Measurements from ENCODE around the gene LAG3. TPM values are rescaled to one million over a fixed set of nuclear protein-coding genes. Genes with fewer than 3 reads are reported as not detected.

The LAG3 gene
- total and polyA plus RNA-seq, 10 of the 15 experiments (the other 5 are each of a cell fraction or from before 2014, with no cell fraction given), result 0.52 to 4.2 (median 1.0) TPM; not detected in 1

- H4K20me1 ChIP-seq (ENCODE audit: control insufficient read depth, insufficient read depth), result no peaks in the 10 kb centered on the region
- in situ Hi-C loops (cut with MboI) (no loop called here), intact Hi-C loops (cut with micrococcal nuclease; ENCODE audit: unreplicated experiment) (no loop called here)
- no peak overlapping the region for H3K4me2 ChIP-seq (ENCODE audit: control insufficient read depth, insufficient read depth)
- no peak for ATAC-seq
- SMC1A ChIA-PET (ENCODE audit: uncharacterized antibody, unreplicated experiment), result interaction anchor here (1.2 to 1.8 kb wide), 2 partner anchors 16 to 42 kb away, joined by 4 to 5 read pairs; partner anchors contain the start of gene MLF2
- no peaks in the 10 kb centered on the region; a peak in 1 of 4 replicates for H3K27me3 ChIP-seq (replicated peaks in 1 of 2; ENCODE audit: control insufficient read depth in 2 of 2, insufficient read depth in 2 of 2, low read length in 1 of 2)
- DNase-seq (ENCODE audit: low read depth, low spot score), result no peak
- FAIRE-seq, result no peak
- H3K9me3 ChIP-seq (replicated peaks; ENCODE audit: control insufficient read depth, insufficient read depth, low read length), result no peaks in the 10 kb centered on the region
- BruUV-seq (replicated peaks), result no TSS peak
- no peak overlapping the region for H3K27ac ChIP-seq (ENCODE audit: control insufficient read depth, insufficient read depth)
- WGBS (ENCODE audit: insufficient coverage, insufficient replicate concordance, low lambda C conversion rate, missing lambda C conversion rate), result 48% methylated on average over 2 of the region's 2 CpGs
- no peak overlapping the region for H2AFZ ChIP-seq (ENCODE audit: control insufficient read depth, low read depth, low read length)
- POLR2A ChIA-PET, result interaction anchor here (0.6 kb wide), 1 partner anchor 355 kb away, joined by 5 read pairs; no protein-coding TSS in a partner anchor
- H3K4me1 ChIP-seq (ENCODE audit: control insufficient read depth, insufficient read depth, low read length), result peaks cover 15% of the 10 kb centered on the region
- no peak overlapping the region for H3K9ac ChIP-seq (ENCODE audit: control insufficient read depth, insufficient read depth, low read length)
- RAD21 ChIA-PET (ENCODE audit: unreplicated experiment), result no interaction called here
- CTCF ChIA-PET, result interaction anchor here (1.3 kb wide), 1 partner anchor 11 kb away, joined by 6 read pairs; no protein-coding TSS in a partner anchor
- TF ChIP-seq YBX1 (IDR thresholded peaks at IDR 0.05) (no peak), ATF3 (IDR thresholded peaks at IDR 0.05; ENCODE audit: borderline replicate concordance, extremely low read depth, low read depth, low read length) (no peak), MLLT1 (IDR thresholded peaks at IDR 0.05) (no peak), WRNIP1 (IDR thresholded peaks at IDR 0.05; ENCODE audit: borderline replicate concordance, low read depth, low read length) (no peak), E2F8 (IDR thresholded peaks at IDR 0.05; ENCODE audit: low read depth, partially characterized antibody) (no peak), ZNF274 (IDR thresholded peaks at IDR 0.05; ENCODE audit: insufficient read depth, insufficient read length) (no peak), POLR2A (IDR thresholded peaks at IDR 0.05; ENCODE audit: low read depth, low read length) (no peak), SMAD5 (IDR thresholded peaks at IDR 0.05; ENCODE audit: low read depth) (no peak), RFX5 (IDR thresholded peaks at IDR 0.05; ENCODE audit: low read depth, low read length) (no peak), DPF2 (IDR thresholded peaks at IDR 0.05) (no peak), SKIL (IDR thresholded peaks at IDR 0.05; ENCODE audit: low read depth, poor library complexity, severe bottlenecking) (no peak), FOXK2 (IDR thresholded peaks at IDR 0.05) (no peak), YY1 (IDR thresholded peaks at IDR 0.05; ENCODE audit: low read depth, low read length) (no peak)
- no peaks in the 10 kb centered on the region for H3K36me3 ChIP-seq (ENCODE audit: control insufficient read depth in 2 of 2, insufficient read depth in 2 of 2, low read length in 1 of 2)
- H3K79me2 ChIP-seq (ENCODE audit: control insufficient read depth, insufficient read depth, low read length), result no peaks in the 10 kb centered on the region
- H3K4me3 ChIP-seq, result no peak overlapping the region
Observed at GRCh38 chr12:6795088-6795487, 22.8 kb downstream of the LAG3 start.

Data from GM12878 (cell line).